Measurements from ENCODE around the gene ZNF217.

DNA sequence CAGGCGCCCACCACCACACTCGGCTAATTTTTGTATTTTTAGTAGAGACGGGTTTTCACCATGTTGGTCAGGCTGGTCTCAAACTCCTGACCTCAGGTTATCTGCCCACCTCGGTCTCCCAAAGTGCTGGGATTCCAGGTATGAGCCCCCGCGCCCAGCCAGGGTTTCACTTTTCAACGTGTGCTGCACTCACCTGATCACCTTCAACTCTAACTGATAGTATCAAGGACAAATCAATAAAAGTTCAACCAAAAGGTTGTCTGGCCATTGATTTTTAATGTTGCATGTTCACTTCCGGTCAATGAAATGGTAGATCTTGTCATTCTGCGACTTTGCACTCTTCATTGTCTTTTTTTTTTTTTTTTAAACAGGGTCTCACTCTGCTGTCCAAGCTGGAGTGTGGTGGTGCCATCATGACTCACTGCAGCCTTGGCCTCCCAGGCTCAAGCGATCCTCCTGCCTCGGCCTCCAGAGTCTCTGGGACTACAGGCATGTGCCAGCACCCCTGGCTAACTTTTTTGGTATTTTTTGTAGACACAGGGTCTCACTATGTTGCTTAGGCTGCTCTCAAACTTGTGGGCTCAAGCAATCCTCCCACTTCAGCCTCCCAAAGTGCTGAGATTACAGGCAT lies 37.3 kb downstream of the ZNF217 start:
- TF ChIP-seq, protein P1, sequence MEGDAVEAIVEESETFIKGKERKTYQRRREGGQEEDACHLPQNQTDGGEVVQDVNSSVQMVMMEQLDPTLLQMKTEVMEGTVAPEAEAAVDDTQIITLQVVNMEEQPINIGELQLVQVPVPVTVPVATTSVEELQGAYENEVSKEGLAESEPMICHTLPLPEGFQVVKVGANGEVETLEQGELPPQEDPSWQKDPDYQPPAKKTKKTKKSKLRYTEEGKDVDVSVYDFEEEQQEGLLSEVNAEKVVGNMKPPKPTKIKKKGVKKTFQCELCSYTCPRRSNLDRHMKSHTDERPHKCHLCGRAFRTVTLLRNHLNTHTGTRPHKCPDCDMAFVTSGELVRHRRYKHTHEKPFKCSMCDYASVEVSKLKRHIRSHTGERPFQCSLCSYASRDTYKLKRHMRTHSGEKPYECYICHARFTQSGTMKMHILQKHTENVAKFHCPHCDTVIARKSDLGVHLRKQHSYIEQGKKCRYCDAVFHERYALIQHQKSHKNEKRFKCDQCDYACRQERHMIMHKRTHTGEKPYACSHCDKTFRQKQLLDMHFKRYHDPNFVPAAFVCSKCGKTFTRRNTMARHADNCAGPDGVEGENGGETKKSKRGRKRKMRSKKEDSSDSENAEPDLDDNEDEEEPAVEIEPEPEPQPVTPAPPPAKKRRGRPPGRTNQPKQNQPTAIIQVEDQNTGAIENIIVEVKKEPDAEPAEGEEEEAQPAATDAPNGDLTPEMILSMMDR (IDR thresholded peaks at IDR 0.05): no peak
- 0 out of 2 replicates have a peak, but pooled peaks have one; percentile 27 for TF ChIP-seq POLR2AphosphoS5 (IDR thresholded peaks at IDR 0.05; ENCODE audit: low read depth, low read length)
- TF ChIP-seq TCF7L2 (IDR thresholded peaks at IDR 0.05; ENCODE audit: low read depth, low read length): no peak
